Ovary (tissue), 3 donors: ENCODE data around the gene PTHLH.

Experiments used
- POLR2A ChIP-seq: fragments of 450-650 bp; IDR thresholded peaks from one replicate; pipeline ENCODE4 v1.6.1; 2017; ENCODE audit warnings: antibody characterized with exemption, mild to moderate bottlenecking, moderate library complexity
- TF ChIP-seq, protein P1 (sequence below), 3 donors: fragments of 450-650 bp in 2 of 3; fragments of 200-600 bp in 1 of 3; IDR thresholded peaks; one replicate each; pipeline versions ENCODE4 v1.5.1 to v1.8.0; 2016 to 2022; ENCODE audit warnings: antibody characterized with exemption in 3 of 3, mild to moderate bottlenecking in 1 of 3
- donor health status: DM: no; HTN: no; CAD: no.

DNA sequence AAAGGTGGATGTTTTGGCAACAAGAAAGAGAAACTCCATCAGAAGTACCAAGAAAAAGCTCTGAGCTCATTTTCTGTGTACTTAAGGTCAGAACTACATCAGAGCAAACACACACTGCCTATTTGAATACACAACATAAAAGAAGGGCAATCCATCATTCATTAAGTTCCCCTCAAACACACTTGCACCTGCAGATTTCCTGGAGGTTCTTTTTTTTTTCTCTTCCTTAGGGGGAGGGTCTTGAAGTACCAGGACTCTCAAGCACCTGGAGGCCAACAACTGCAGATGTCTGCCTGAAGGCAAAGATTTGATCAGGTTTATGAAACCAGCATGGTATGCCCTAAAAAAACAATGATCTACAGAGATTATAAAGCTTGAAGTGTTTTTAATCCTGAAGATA lies 26.1 kb upstream of the PTHLH start:
- TF ChIP-seq, protein P1, sequence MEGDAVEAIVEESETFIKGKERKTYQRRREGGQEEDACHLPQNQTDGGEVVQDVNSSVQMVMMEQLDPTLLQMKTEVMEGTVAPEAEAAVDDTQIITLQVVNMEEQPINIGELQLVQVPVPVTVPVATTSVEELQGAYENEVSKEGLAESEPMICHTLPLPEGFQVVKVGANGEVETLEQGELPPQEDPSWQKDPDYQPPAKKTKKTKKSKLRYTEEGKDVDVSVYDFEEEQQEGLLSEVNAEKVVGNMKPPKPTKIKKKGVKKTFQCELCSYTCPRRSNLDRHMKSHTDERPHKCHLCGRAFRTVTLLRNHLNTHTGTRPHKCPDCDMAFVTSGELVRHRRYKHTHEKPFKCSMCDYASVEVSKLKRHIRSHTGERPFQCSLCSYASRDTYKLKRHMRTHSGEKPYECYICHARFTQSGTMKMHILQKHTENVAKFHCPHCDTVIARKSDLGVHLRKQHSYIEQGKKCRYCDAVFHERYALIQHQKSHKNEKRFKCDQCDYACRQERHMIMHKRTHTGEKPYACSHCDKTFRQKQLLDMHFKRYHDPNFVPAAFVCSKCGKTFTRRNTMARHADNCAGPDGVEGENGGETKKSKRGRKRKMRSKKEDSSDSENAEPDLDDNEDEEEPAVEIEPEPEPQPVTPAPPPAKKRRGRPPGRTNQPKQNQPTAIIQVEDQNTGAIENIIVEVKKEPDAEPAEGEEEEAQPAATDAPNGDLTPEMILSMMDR (IDR thresholded peaks at IDR 0.05), result no peak
- TF ChIP-seq POLR2A, result no peak
